PC-3 (cell line): ENCODE data around the gene RASAL2. TPM values are rescaled to one million over a fixed set of nuclear protein-coding genes. Genes with fewer than 3 reads are reported as not detected.

Experiments used
- ATAC-seq: fragments of 200-7000 bp; cut with Tn5 transposase; 2 replicates; pipeline ENCODE4 v1.9.1; 2020; ENCODE audit warnings: mild to moderate bottlenecking, moderate library complexity
- BruUV-seq: library from RNA; stranded (reverse); fragments of 400-500 nt; replicated peaks from 2 replicates; lab custom pipeline; 2021; lab: Mats Ljungman, UMichigan
- CTCF ChIA-PET: fragments of 300-600 bp; sonication (Branson Sonifier 250); formaldehyde crosslinking; loops from one replicate; lab custom pipeline; 2022; ENCODE audit warnings: antibody characterized with exemption; lab: Charles Lee
- POLR2A ChIA-PET: fragments of 300-600 bp; sonication (Branson Sonifier 250); formaldehyde crosslinking; loops from one replicate; lab custom pipeline; 2022; ENCODE audit warnings: antibody characterized with exemption; ENCODE audit not compliant: unreplicated experiment; lab: Charles Lee
- DNase-seq: peaks from one replicate; pipeline ENCODE4 v3.0.0-alpha.2; 2015
- H2AFZ ChIP-seq: fragments of 300-600 bp; sonication (generic); 2 replicates; pipeline ENCODE4 v1.6.0; 2016; ENCODE audit warnings: antibody characterized with exemption, low read length
- H3F3A ChIP-seq: fragments of 300-600 bp; sonication (generic); one replicate; pipeline ENCODE4 v1.6.0; 2017; ENCODE audit warnings: antibody characterized with exemption, low read length, control low read depth, mild to moderate bottlenecking; ENCODE audit not compliant: unreplicated experiment
- H3K27ac ChIP-seq: fragments of 300-600 bp; sonication (generic); 2 replicates; pipeline ENCODE4 v1.5.1; 2016; ENCODE audit warnings: mild to moderate bottlenecking, low read length
- H3K27me3 ChIP-seq: fragments of 300-600 bp; sonication (generic); 2 replicates; pipeline ENCODE4 v1.6.1; 2016; ENCODE audit warnings: low read length, mixed read lengths
- H3K36me3 ChIP-seq: fragments of 300-600 bp; sonication (generic); 2 replicates; pipeline ENCODE4 v1.6.1; 2016; ENCODE audit warnings: low read depth, mixed run types, low read length, mixed read lengths
- H3K4me1 ChIP-seq: fragments of 300-600 bp; sonication (generic); 2 replicates; pipeline ENCODE4 v1.5.1; 2016; ENCODE audit warnings: low read length; ENCODE audit not compliant: insufficient read depth
- H3K4me2 ChIP-seq: fragments of 300-600 bp; sonication (generic); 2 replicates; pipeline ENCODE4 v1.6.0; 2016; ENCODE audit warnings: low read length
- H3K4me3 ChIP-seq: fragments of 300-600 bp; sonication (generic); 2 replicates; pipeline ENCODE4 v1.5.1; 2016; ENCODE audit warnings: mild to moderate bottlenecking, low read length, mixed read lengths
- H3K79me2 ChIP-seq: fragments of 300-600 bp; sonication (generic); 2 replicates; pipeline ENCODE4 v1.6.1; 2017; ENCODE audit warnings: low read length, mixed read lengths
- H3K9ac ChIP-seq: fragments of 300-600 bp; sonication (generic); 2 replicates; pipeline ENCODE4 v1.6.0; 2016; ENCODE audit warnings: mild to moderate bottlenecking, low read length
- H3K9me2 ChIP-seq: fragments of 300-600 bp; sonication (generic); replicated peaks from 2 replicates; pipeline ENCODE4 v1.6.1; 2016; ENCODE audit warnings: mixed run types, low read length, mixed read lengths
- H3K9me3 ChIP-seq: fragments of 300-600 bp; sonication (generic); 2 replicates; pipeline ENCODE4 v1.6.1; 2016; ENCODE audit warnings: low read length, mixed read lengths
- H4K20me1 ChIP-seq: fragments of 300-600 bp; sonication (generic); 2 replicates; pipeline ENCODE4 v1.6.1; 2016; ENCODE audit warnings: low read length, mixed read lengths
- CTCF ChIP-seq: fragments of 300-600 bp; sonication (generic); conservative IDR thresholded peaks from 2 replicates; pipeline ENCODE4 v1.5.1; 2017; ENCODE audit warnings: antibody characterized with exemption, low read depth, mild to moderate bottlenecking, low read length
- EZH2 ChIP-seq: fragments of 300-600 bp; sonication (generic); IDR thresholded peaks from one replicate; pipeline ENCODE4 v1.6.1; 2017; ENCODE audit warnings: antibody characterized with exemption, mild to moderate bottlenecking, low read length; ENCODE audit not compliant: unreplicated experiment
- EZH2phosphoT487 ChIP-seq: fragments of 300-600 bp; sonication (generic); IDR thresholded peaks from 2 replicates; pipeline ENCODE4 v1.6.1; 2018; ENCODE audit warnings: mild to moderate bottlenecking, antibody characterized with exemption, low read length, borderline replicate concordance
- intact Hi-C: fragments of 100-400 bp; cut with micrococcal nuclease; formaldehyde crosslinking; loops from 2 replicates; pipeline ENCODE4 v1.9.0; 2023
- total RNA-seq: library from RNA; depleted of rRNA; stranded (reverse); fragments of >200 nt; gene quantifications from 2 replicates; pipeline ENCODE4 v1.2.3, GENCODE V29; 2014

Gene RASAL2
- total RNA-seq, 1 experiment from 2014 or later = 7.9 TPM

- BruUV-seq = no TSS peak
- intact Hi-C loops = no loop called here
- no peak for ATAC-seq
These were observed 357.0 kb downstream of the RASAL2 start for GRCh38 chr1:178450871-178451270.

GRCh38 chr1:178451529-178451928 lies 357.6 kb downstream of the RASAL2 start:
- no TSS peak for BruUV-seq
- no peaks in the 10 kb centered on the region for H3K27me3 ChIP-seq
- peak; percentile 7 for DNase-seq
- no peak overlapping the region for H3K27ac ChIP-seq
- ChIA-PET CTCF (interaction anchor here (0.6 kb wide), 1 partner anchor 323 kb away, joined by 3 read pairs; no protein-coding TSS in a partner anchor), POLR2A (no interaction called here)
- H3K9me3 ChIP-seq = no peaks in the 10 kb centered on the region
- TF ChIP-seq EZH2 = no peak
- TF ChIP-seq CTCF = no peak
- TF ChIP-seq EZH2phosphoT487 = no peak
- no peaks in the 10 kb centered on the region for H3K9me2 ChIP-seq
- no peaks in the 10 kb centered on the region for H3K79me2 ChIP-seq
- no peaks in the 10 kb centered on the region for H3F3A ChIP-seq
- H3K9ac ChIP-seq = no peak overlapping the region
- ATAC-seq = peak; percentile 38; the same call in 1 of the 2 replicates
- no peaks in the 10 kb centered on the region; the same call in 1 of the 2 replicates for H3K36me3 ChIP-seq
- intact Hi-C loops = no loop called here
- H3K4me3 ChIP-seq = no peak overlapping the region
- no peaks in the 10 kb centered on the region for H4K20me1 ChIP-seq
- no peak overlapping the region for H2AFZ ChIP-seq
- 0 out of 2 replicates have a peak overlapping the region, but pooled peaks have one; percentile 4 for H3K4me2 ChIP-seq
- H3K4me1 ChIP-seq = peaks cover 12% of the 10 kb centered on the region; the same call in 1 of the 2 replicates

More at GRCh38 chr1:178450871-178451270, 357.0 kb downstream of the RASAL2 start:
- no peaks in the 10 kb centered on the region for H3K9me2 ChIP-seq
- H3K4me3 ChIP-seq = no peak overlapping the region
- H2AFZ ChIP-seq = no peak overlapping the region
- no peak overlapping the region for H3K27ac ChIP-seq
- no peak overlapping the region for H3K9ac ChIP-seq
- no peak overlapping the region for H3K4me2 ChIP-seq
- H3K4me1 ChIP-seq = peaks cover 12% of the 10 kb centered on the region; the same call in 1 of the 2 replicates
- ChIA-PET CTCF (interaction anchor here (0.6 kb wide), 1 partner anchor 324 kb away, joined by 3 read pairs; no protein-coding TSS in a partner anchor), POLR2A (no interaction called here)
- H3K36me3 ChIP-seq = no peaks in the 10 kb centered on the region; the same call in 1 of the 2 replicates
- no peaks in the 10 kb centered on the region for H3K79me2 ChIP-seq
- DNase-seq = no peak
- TF ChIP-seq EZH2 = no peak
- no peak for TF ChIP-seq CTCF
- no peak for TF ChIP-seq EZH2phosphoT487
- no peaks in the 10 kb centered on the region for H3K27me3 ChIP-seq
- no peaks in the 10 kb centered on the region for H3K9me3 ChIP-seq
- H3F3A ChIP-seq = no peaks in the 10 kb centered on the region
- no peaks in the 10 kb centered on the region for H4K20me1 ChIP-seq

- Histone ChIP-seq H2AFZ (no peak overlapping the region), H4K20me1 (no peaks in the 10 kb centered on the region), H3K27me3 (no peaks in the 10 kb centered on the region), H3K4me2 (0 out of 2 replicates have a peak overlapping the region, but pooled peaks have one; percentile 4), H3F3A (no peaks in the 10 kb centered on the region), H3K9ac (no peak overlapping the region), H3K79me2 (no peaks in the 10 kb centered on the region), H3K36me3 (no peaks in the 10 kb centered on the region; the same call in 1 of the 2 replicates), H3K4me3 (no peak overlapping the region), H3K4me1 (peaks cover 12% of the 10 kb centered on the region; the same call in 1 of the 2 replicates), H3K9me3 (no peaks in the 10 kb centered on the region), H3K27ac (no peak overlapping the region), H3K9me2 (no peaks in the 10 kb centered on the region)
- ATAC-seq (no peak), DNase-seq (no peak)
- TF ChIP-seq EZH2phosphoT487 (no peak), EZH2 (no peak), CTCF (no peak)
- ChIA-PET POLR2A (no interaction called here), CTCF (no interaction called here)
- intact Hi-C loops = no loop called here
- BruUV-seq = no TSS peak
These were observed 358.1 kb downstream of the RASAL2 start for GRCh38 chr1:178452013-178452412.
